CD4-positive, alpha-beta T cell (primary cell): ENCODE measurements around the gene HMBS. TPM values are rescaled to one million over a fixed set of nuclear protein-coding genes. Genes with fewer than 3 reads are reported as not detected.

Source experiments
- ATAC-seq: fragments of 200-7000 bp; cut with Tn5 transposase; one replicate; pipeline ENCODE4 v1.10.0; 2022; ENCODE audit warnings: mild to moderate bottlenecking; ENCODE audit not compliant: poor library complexity
- CTCF ChIA-PET: fragments of 350-600 bp; sonication (Branson Sonifier 250); formaldehyde crosslinking; loops from one replicate; lab custom pipeline; 2021; ENCODE audit warnings: antibody characterized with exemption, inconsistent platforms; lab: Charles Lee
- POLR2A ChIA-PET: fragments of 350-600 bp; sonication (Branson Sonifier 250); formaldehyde crosslinking; loops from one replicate; lab custom pipeline; 2021; ENCODE audit warnings: antibody characterized with exemption, inconsistent platforms; lab: Charles Lee
- DNase-seq, 14 experiments: peaks; one replicate each; pipeline ENCODE4 v3.0.0-alpha.2; 2013 to 2020; ENCODE audit warnings: mixed read lengths in 2 of 14
- H3K27ac ChIP-seq, 2 donors: one replicate each; pipeline versions ENCODE4 v1.5.1 to v1.7.0; 2013; ENCODE audit warnings: low read length in 2 of 2, low read depth in 1 of 2, mild to moderate bottlenecking in 1 of 2
- H3K27me3 ChIP-seq, 2 experiments: 1 replicate in 1 of 2; 2 replicates in 1 of 2; pipeline versions ENCODE4 v1.6.1 to v1.7.0; 2013; ENCODE audit warnings: low read length in 2 of 2, control low read depth in 1 of 2, mild to moderate bottlenecking in 1 of 2, moderate library complexity in 1 of 2; ENCODE audit not compliant: insufficient read depth in 2 of 2, control insufficient read depth in 1 of 2
- H3K36me3 ChIP-seq: one replicate; pipeline ENCODE4 v1.6.1; 2013; ENCODE audit warnings: low read length, control low read depth; ENCODE audit not compliant: insufficient read depth
- H3K4me1 ChIP-seq: one replicate; pipeline ENCODE4 v1.6.1; 2013; ENCODE audit warnings: low read length, control low read depth; ENCODE audit not compliant: insufficient read depth
- H3K4me3 ChIP-seq: one replicate; pipeline ENCODE4 v1.5.1; 2013; ENCODE audit warnings: mild to moderate bottlenecking, low read length, moderate library complexity
- H3K9me3 ChIP-seq, 2 experiments: 1 replicate in 1 of 2; 2 replicates in 1 of 2; pipeline versions ENCODE4 v1.6.1 to v1.7.0; 2013; ENCODE audit warnings: low read length in 2 of 2, mild to moderate bottlenecking in 2 of 2, control low read depth in 1 of 2, moderate library complexity in 1 of 2; ENCODE audit not compliant: control insufficient read depth in 1 of 2, insufficient read depth in 1 of 2
- H3K27ac Mint-ChIP-seq: one replicate; pipeline ENCODE4 v1.8.0; 2020; ENCODE audit warnings: mixed read lengths
- H3K27me3 Mint-ChIP-seq: one replicate; pipeline ENCODE4 v1.8.0; 2021; ENCODE audit warnings: mixed read lengths
- H3K36me3 Mint-ChIP-seq: one replicate; pipeline ENCODE4 v1.8.0; 2021; ENCODE audit warnings: low read depth, mixed read lengths
- H3K4me1 Mint-ChIP-seq: one replicate; pipeline ENCODE4 v1.8.0; 2021; ENCODE audit warnings: low read depth, mixed read lengths
- H3K4me3 Mint-ChIP-seq: one replicate; pipeline ENCODE4 v1.8.0; 2020; ENCODE audit warnings: mild to moderate bottlenecking, mixed read lengths
- H3K9me3 Mint-ChIP-seq: one replicate; pipeline ENCODE4 v1.8.0; 2020; ENCODE audit warnings: mixed read lengths
- intact Hi-C, 2 experiments: fragments of 100-400 bp; cut with DNase I in 1 of 2; cut with micrococcal nuclease in 1 of 2; formaldehyde crosslinking; loops; one replicate each; pipeline versions ENCODE4 v1.15.1 to v1.9.0; 2023 to 2025; cut with DNase I, micrococcal nuclease
- total RNA-seq, 174 experiments: library from RNA in 2 of 174; stranded (reverse) in 2 of 174; gene quantifications; one replicate each; pipeline ENCODE4 v1.2.3 and lab custom pipeline; 2021 to 2026
- TF ChIP-seq, protein P1 (sequence below): fragments of 200-600 bp; IDR thresholded peaks from one replicate; pipeline ENCODE4 v1.8.0; 2022; ENCODE audit warnings: antibody characterized with exemption, mild to moderate bottlenecking

HMBS gene
- total RNA-seq, 2 experiments from 2014 or later, result 3.4 to 4.1 TPM

DNA sequence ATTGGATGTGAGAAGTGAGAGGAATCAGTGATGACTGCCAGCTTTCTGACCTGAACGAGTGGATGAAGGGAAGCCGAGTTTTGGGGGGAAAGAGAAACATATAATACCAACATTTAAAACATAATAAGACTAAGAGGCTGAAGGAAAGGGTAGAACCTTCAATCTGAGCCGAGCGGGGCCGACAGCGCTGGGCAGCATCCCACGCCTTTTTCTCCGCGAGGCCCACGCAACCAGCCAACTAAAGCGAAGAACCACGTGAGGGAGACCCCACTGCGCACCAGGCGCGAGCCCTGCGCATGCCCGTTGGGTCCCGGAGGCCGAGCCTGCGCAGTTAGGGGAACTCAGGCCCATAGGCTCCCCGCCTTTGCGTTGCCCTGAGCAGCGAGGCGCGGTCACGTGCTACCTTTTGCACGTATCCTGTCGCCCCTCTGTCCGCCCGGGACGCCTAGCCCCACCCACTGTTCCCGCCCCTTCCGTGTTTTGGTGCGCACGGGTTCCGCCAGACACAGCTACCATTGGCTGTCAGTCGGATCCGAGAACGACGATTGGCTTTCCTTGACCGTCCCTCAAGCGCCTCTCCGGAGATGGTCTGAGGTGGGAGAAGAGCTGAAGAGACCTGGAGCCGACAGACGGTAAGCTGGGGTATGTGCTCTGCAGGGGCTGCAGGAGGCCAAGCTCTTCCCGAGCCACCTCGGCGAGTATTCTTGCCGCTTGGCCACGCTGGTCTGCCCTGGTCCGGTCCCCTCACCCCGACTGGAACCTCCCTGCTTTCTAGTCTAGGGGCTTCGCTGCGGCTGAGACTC is 36.5 kb downstream of the HMBS start, which contains the start of gene HINFP:
TSS of gene HINFP (plus strand) at position 573 of the 803 bp plus-strand sequence. CDS start 5,365 bp downstream, outside the sequence.
- ATAC-seq, result peak; percentile 96
- Histone ChIP-seq H3K36me3 (peaks cover 33% of the 10 kb centered on the region), H3K27me3 (no peaks in the 10 kb centered on the region), H3K4me3 (peak within 1 kb of the TSS; percentile 92), H3K9me3 (no peaks in the 10 kb centered on the region), H3K27ac (peak within 1 kb of the TSS; percentile 75 to 76), H3K4me1 (peaks cover 29% of the 10 kb centered on the region)
- H3K4me1 Mint-ChIP-seq, result peaks cover 47% of the 10 kb centered on the region
- ChIA-PET POLR2A (interaction anchor here (0.7 to 4.3 kb wide), 12 partner anchors 10 to 330 kb away, joined by 3 to 59 read pairs (median 14); partner anchors contain the start of genes C2CD2L, CBL, DDX6 and DPAGT1), CTCF (interaction anchor here (1.1 to 1.5 kb wide), 4 partner anchors 13 to 65 kb away, joined by 3 to 4 read pairs (median 3); a partner anchor contains a TSS)
- H3K36me3 Mint-ChIP-seq, result peaks cover 31% of the 10 kb centered on the region
- H3K27me3 Mint-ChIP-seq, result no peaks in the 10 kb centered on the region
- intact Hi-C loops, result loop anchor here (1.0 to 5.0 kb wide), 6 partner anchors 19 to 54 kb away; partner anchors contain the start of genes VPS11 (in 2 of the 2) and NLRX1 (in 1 of the 2)
- peak within 1 kb of the TSS; percentile 85 for H3K27ac Mint-ChIP-seq
- no peaks in the 10 kb centered on the region for H3K9me3 Mint-ChIP-seq
- DNase-seq, result peak; percentile 99 to 100 (median 100)
- TF ChIP-seq, protein P1, sequence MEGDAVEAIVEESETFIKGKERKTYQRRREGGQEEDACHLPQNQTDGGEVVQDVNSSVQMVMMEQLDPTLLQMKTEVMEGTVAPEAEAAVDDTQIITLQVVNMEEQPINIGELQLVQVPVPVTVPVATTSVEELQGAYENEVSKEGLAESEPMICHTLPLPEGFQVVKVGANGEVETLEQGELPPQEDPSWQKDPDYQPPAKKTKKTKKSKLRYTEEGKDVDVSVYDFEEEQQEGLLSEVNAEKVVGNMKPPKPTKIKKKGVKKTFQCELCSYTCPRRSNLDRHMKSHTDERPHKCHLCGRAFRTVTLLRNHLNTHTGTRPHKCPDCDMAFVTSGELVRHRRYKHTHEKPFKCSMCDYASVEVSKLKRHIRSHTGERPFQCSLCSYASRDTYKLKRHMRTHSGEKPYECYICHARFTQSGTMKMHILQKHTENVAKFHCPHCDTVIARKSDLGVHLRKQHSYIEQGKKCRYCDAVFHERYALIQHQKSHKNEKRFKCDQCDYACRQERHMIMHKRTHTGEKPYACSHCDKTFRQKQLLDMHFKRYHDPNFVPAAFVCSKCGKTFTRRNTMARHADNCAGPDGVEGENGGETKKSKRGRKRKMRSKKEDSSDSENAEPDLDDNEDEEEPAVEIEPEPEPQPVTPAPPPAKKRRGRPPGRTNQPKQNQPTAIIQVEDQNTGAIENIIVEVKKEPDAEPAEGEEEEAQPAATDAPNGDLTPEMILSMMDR, result no peak
- H3K4me3 Mint-ChIP-seq, result peak within 1 kb of the TSS; percentile 91

DNA sequence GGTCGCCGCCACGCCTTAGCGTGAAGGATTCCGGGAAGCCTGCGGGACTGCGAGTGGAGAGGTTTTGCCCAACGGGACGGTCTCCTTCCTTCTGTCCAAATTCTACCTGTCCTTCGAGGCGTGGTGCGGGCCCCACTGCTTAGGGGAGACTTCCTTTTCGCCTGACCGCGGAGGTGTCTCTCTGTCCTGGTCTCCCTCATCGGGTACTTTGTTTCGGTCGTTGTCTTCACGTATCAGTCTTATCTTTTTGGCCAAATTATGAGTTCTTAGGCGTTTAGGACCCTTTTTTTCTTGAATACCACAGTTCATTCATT is 37.1 kb downstream of the HMBS start:
- DNase-seq, result no peak
- Histone ChIP-seq H3K4me3 (peak overlapping the region; percentile 92), H3K27ac (peak overlapping the region; percentile 58 to 75), H3K36me3 (peaks cover 28% of the 10 kb centered on the region), H3K4me1 (peaks cover 27% of the 10 kb centered on the region), H3K9me3 (no peaks in the 10 kb centered on the region), H3K27me3 (no peaks in the 10 kb centered on the region)
- ATAC-seq, result no peak
- Mint-ChIP-seq H3K27ac (peak overlapping the region; percentile 85), H3K4me3 (peak overlapping the region; percentile 91), H3K4me1 (peaks cover 49% of the 10 kb centered on the region), H3K9me3 (no peaks in the 10 kb centered on the region), H3K36me3 (peaks cover 37% of the 10 kb centered on the region), H3K27me3 (no peaks in the 10 kb centered on the region)
- TF ChIP-seq, protein P1, result no peak
- POLR2A ChIA-PET, result interaction anchor here (0.7 to 4.3 kb wide), 12 partner anchors 10 to 331 kb away, joined by 3 to 59 read pairs (median 14); partner anchors contain the start of genes C2CD2L, CBL, DDX6 and DPAGT1
- CTCF ChIA-PET, result interaction anchor here (0.6 to 1.5 kb wide), 3 partner anchors 47 to 1015 kb away, joined by 3 to 4 read pairs (median 3); no protein-coding TSS in a partner anchor
- intact Hi-C loops, result loop anchor here (1.0 to 5.0 kb wide), 7 partner anchors 13 to 54 kb away; partner anchors contain the start of genes VPS11 (in 2 of the 2) and NLRX1 (in 1 of the 2)

DNA sequence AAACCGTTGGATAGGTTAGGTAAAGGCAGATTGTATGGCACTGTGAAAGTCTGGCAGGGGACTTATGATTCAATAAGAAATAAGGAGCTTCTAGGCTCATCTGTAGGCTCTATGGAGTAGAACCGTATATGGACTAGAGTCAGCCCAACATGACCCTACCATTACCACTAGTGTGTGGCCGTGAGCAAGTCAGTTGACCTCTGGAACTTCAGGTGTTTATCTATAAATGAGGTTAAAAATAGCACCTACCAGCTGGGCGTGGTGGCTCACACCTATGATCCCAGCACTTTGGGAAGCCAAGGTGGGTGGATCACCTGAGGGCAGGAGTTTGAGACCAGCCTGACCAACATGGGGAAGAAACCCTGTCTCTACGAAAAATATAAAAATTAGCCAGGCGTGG is 41.1 kb downstream of the HMBS start:
- no peak overlapping the region for H3K4me3 ChIP-seq
- peaks cover 48% of the 10 kb centered on the region for H3K36me3 ChIP-seq
- CTCF ChIA-PET, result no interaction called here
- Mint-ChIP-seq H3K9me3 (no peaks in the 10 kb centered on the region), H3K4me3 (no peak overlapping the region), H3K4me1 (peaks cover 44% of the 10 kb centered on the region), H3K27me3 (no peaks in the 10 kb centered on the region), H3K36me3 (peaks cover 65% of the 10 kb centered on the region), H3K27ac (no peak overlapping the region)
- POLR2A ChIA-PET, result interaction anchor here (0.7 to 1.6 kb wide), 2 partner anchors 10 to 31 kb away, joined by 3 to 5 read pairs; a partner anchor contains a TSS
- H3K9me3 ChIP-seq, result no peaks in the 10 kb centered on the region
- H3K27ac ChIP-seq, result no peak overlapping the region
- ATAC-seq (no peak), DNase-seq (no peak)
- H3K4me1 ChIP-seq, result peaks cover 22% of the 10 kb centered on the region
- TF ChIP-seq, protein P1, result no peak
- intact Hi-C loops, result no loop called here
- no peaks in the 10 kb centered on the region for H3K27me3 ChIP-seq
